HUES6 (cell line): Measurements from ENCODE around the gene GALNT9.
"Not testable (repeated sequence)": the region's sequence is repeated elsewhere in the genome, so short reads cannot be mapped to it uniquely, and the experiment has no call there.

ENCODE experiments used
- H3K27ac ChIP-seq: 2 replicates; pipeline ENCODE4 v1.7.0; 2013; ENCODE audit warnings: low read depth, mild to moderate bottlenecking, low read length, inconsistent platforms
- H3K27me3 ChIP-seq: 2 replicates; pipeline ENCODE4 v1.6.1; 2013; ENCODE audit warnings: low read length; ENCODE audit not compliant: control insufficient read depth, insufficient read depth
- H3K36me3 ChIP-seq: 2 replicates; pipeline ENCODE4 v1.6.1; 2013; ENCODE audit warnings: low read length; ENCODE audit not compliant: control insufficient read depth, insufficient read depth
- H3K4me1 ChIP-seq: 2 replicates; pipeline ENCODE4 v1.6.1; 2013; ENCODE audit warnings: low read length; ENCODE audit not compliant: control insufficient read depth, insufficient read depth
- H3K4me3 ChIP-seq: 2 replicates; pipeline ENCODE4 v1.5.1; 2013; ENCODE audit warnings: low read depth, low read length
- H3K9ac ChIP-seq: one replicate; pipeline ENCODE4 v1.6.1; 2013; ENCODE audit warnings: mild to moderate bottlenecking, low read length
- H3K9me3 ChIP-seq: 2 replicates; pipeline ENCODE4 v1.6.1; 2013; ENCODE audit warnings: low read depth, low read length; ENCODE audit not compliant: control insufficient read depth, insufficient read depth

Gene GALNT9

DNA sequence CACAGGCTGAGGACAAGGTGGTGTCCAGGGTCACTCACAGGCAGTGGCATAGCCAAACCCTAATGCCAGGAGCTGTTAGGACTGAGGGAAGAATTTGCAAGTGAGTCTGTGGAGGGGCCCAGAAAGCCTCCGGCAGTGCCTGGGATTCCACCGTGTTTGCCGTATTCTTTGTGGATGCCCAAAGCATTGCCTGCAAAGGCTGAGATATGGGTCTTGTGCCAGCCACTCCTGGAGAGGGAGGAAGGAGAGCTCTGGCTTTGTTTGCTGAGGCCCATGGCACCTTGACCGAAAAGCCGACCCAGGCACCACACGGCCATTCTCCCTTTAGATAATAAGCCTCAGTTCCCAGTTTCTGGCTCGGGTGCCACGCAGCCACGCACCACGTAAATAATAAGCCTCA is 35.8 kb upstream of the GALNT9 start:
- Histone ChIP-seq H3K4me1 (no peaks in the 10 kb centered on the region), H3K27ac (no peak overlapping the region), H3K9ac (no peak overlapping the region), H3K9me3 (peaks cover 2% of the 10 kb centered on the region; the same call in 1 of the 2 replicates), H3K4me3 (no peak overlapping the region), H3K27me3 (peaks cover 71% of the 10 kb centered on the region), H3K36me3 (no peaks in the 10 kb centered on the region)

DNA sequence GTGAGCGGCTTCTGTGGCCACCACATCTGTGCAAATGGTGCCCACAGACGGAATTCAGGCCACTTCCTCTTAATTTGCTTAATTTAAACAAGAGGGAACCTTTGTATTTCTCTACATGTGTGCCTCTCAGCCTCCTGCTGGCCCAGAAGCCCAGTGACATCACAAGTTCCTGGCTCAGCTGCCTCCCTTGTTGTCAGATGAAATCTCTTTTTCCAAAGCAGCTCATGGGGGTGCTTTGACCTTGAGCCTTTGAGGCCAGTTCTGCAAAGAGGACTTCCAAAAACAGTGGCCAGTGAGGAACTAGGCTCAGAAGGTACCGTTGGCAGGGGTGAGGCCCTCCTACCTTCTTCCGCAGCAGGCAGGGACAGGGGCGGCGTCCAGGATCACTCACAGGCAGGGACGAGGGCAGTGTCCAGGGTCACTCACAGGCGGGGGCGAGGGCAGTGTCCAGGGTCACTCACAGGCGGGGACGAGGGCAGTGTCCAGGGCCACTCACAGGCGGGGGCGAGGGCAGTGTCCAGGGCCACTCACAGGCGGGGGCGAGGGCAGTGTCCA is 35.0 kb upstream of the GALNT9 start:
- peaks cover 8% of the 10 kb centered on the region; the same call in 1 of the 2 replicates for H3K9me3 ChIP-seq
- H3K36me3 ChIP-seq, result no peaks in the 10 kb centered on the region
- peaks cover 71% of the 10 kb centered on the region for H3K27me3 ChIP-seq
- H3K27ac ChIP-seq, result no peak overlapping the region
- no peak overlapping the region for H3K9ac ChIP-seq
- H3K4me1 ChIP-seq, result no peaks in the 10 kb centered on the region
- H3K4me3 ChIP-seq, result no peak overlapping the region

GRCh38 chr12:132363661-132364347 is 34.4 kb upstream of the GALNT9 start:
- peaks cover 10% of the 10 kb centered on the region; the same call in 1 of the 2 replicates for H3K9me3 ChIP-seq
- H3K4me3 ChIP-seq, result no peak overlapping the region
- no peak overlapping the region for H3K9ac ChIP-seq
- H3K27me3 ChIP-seq, result peaks cover 67% of the 10 kb centered on the region
- no peaks in the 10 kb centered on the region for H3K36me3 ChIP-seq
- H3K4me1 ChIP-seq, result no peaks in the 10 kb centered on the region
- H3K27ac ChIP-seq, result no peak overlapping the region

DNA sequence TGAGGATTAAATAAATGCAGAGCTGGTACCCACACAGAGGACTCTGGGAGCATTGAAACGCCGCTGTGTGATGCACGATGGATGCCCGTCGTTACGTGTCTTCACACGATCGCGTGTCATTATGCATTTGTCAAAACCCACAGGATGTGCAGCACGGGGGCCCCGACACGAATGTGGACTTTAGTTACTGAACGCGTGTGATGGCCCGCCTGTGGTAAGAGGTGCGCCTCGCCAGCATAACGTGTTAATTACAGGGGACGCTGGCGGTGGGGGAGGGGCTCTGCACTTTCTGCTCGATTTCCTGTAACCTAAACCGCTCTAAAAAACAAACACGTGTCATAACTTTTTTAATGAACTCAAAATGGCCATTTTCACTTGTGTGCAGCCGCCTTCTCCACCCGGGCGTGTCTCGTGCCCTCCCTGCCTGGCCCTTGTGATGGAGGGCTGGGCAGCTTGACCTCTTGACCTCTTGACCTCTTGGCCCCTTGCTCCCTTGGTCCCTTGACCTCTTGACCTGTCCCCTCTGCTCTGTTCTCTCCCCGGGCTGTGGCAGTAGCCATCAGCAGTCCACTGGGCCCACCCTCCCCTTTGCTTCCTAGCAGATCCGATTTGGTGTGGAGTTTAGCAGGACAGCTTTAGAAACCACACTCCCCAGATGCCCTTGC is 33.7 kb upstream of the GALNT9 start:
- Histone ChIP-seq H3K36me3 (no peaks in the 10 kb centered on the region), H3K9ac (no peak overlapping the region), H3K27me3 (peaks cover 63% of the 10 kb centered on the region; the same call in 1 of the 2 replicates), H3K9me3 (peaks cover 14% of the 10 kb centered on the region; the same call in 1 of the 2 replicates), H3K4me1 (no peaks in the 10 kb centered on the region), H3K27ac (no peak overlapping the region), H3K4me3 (no peak overlapping the region)

DNA sequence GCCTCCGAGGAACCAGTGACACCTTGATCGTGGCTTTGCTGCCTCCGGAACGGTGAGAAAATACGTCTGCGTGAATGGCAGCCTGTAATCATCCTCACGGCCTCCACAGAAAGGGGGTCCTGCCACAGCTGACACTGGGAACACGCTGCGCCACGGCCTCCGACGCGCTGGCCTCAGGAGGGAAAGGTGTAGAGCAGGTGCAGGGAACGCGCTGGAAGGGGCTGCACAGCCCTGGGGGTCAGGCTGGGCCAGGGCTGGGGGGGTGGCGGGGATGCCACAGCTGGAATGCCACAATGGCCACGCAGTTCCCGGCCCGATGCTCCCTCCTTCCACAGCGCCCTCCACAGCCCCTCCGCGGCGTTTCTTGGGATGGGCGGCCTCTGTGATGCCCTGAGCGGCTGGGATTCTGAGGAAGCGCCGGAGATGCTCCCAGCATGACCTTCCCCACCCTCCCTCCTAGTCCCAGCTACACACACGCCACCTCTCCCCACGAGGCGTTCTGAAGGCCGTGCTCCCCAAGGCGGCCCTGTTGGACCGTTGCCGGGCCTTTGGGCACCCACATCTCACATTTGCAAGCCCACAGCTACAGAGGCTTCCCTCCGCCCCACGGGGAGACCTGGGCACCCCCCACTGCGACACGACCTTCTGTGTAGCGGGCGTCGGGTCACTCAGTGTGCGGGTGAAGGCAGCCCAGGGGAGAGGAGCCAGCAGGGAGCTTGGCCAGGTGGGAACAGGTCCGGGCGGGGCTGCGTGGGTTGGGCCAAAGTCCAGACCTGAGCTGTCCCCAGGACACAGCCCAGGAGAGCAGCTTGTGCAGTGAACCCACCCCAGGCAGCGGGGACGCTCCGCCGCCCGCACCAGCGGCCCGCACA is 31.8 kb upstream of the GALNT9 start:
- peaks cover 15% of the 10 kb centered on the region; the same call in 1 of the 2 replicates for H3K4me1 ChIP-seq
- peaks cover 64% of the 10 kb centered on the region; the same call in 1 of the 2 replicates for H3K27me3 ChIP-seq
- no peaks in the 10 kb centered on the region for H3K36me3 ChIP-seq
- H3K4me3 ChIP-seq, result no peak overlapping the region
- H3K9ac ChIP-seq, result no peak overlapping the region
- peaks cover 14% of the 10 kb centered on the region; the same call in 1 of the 2 replicates for H3K9me3 ChIP-seq
- no peak overlapping the region for H3K27ac ChIP-seq

- Histone ChIP-seq H3K27ac (no peak overlapping the region), H3K9ac (no peak overlapping the region), H3K27me3 (peaks cover 69% of the 10 kb centered on the region; the same call in 1 of the 2 replicates), H3K36me3 (no peaks in the 10 kb centered on the region), H3K4me3 (no peak overlapping the region), H3K4me1 (peaks cover 17% of the 10 kb centered on the region; the same call in 1 of the 2 replicates), H3K9me3 (peaks cover 14% of the 10 kb centered on the region; the same call in 1 of the 2 replicates)
These were observed 31.0 kb upstream of the GALNT9 start for GRCh38 chr12:132360410-132360809.

DNA sequence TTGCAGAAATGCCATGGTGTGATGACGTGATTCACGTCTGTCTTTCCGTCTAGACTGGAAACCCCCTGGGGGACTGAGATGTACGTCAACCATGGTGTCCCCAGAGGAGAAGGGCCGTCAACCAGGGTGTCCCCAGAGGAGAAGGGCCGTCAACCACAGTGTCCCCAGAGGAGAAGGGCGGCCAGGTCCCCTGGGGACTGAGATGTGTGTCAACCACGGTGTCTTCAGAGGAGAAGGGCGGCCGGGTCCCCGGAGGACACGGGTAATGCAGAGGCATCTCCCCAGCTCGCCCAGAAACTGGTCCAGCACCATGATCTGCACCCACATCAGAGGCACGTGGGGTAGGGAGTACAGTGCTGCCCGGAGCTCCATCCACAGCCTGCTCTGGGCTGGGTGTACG is 30.6 kb upstream of the GALNT9 start:
- Histone ChIP-seq H3K4me1 (peaks cover 17% of the 10 kb centered on the region; the same call in 1 of the 2 replicates), H3K27ac (no peak overlapping the region), H3K9me3 (peaks cover 14% of the 10 kb centered on the region; the same call in 1 of the 2 replicates), H3K4me3 (no peak overlapping the region), H3K27me3 (peaks cover 70% of the 10 kb centered on the region; the same call in 1 of the 2 replicates), H3K36me3 (no peaks in the 10 kb centered on the region), H3K9ac (no peak overlapping the region)

GRCh38 chr12:132359551-132359950 is 30.2 kb upstream of the GALNT9 start:
- no peak overlapping the region for H3K4me3 ChIP-seq
- H3K36me3 ChIP-seq, result no peaks in the 10 kb centered on the region
- H3K27ac ChIP-seq, result no peak overlapping the region
- peaks cover 14% of the 10 kb centered on the region; the same call in 1 of the 2 replicates for H3K9me3 ChIP-seq
- no peak overlapping the region for H3K9ac ChIP-seq
- peaks cover 74% of the 10 kb centered on the region; the same call in 1 of the 2 replicates for H3K27me3 ChIP-seq
- H3K4me1 ChIP-seq, result peaks cover 17% of the 10 kb centered on the region; the same call in 1 of the 2 replicates

GRCh38 chr12:132358241-132359225 is 29.1 kb upstream of the GALNT9 start:
- H3K27me3 ChIP-seq, result peaks cover 74% of the 10 kb centered on the region; the same call in 1 of the 2 replicates
- peaks cover 12% of the 10 kb centered on the region; the same call in 1 of the 2 replicates for H3K9me3 ChIP-seq
- peaks cover 18% of the 10 kb centered on the region; the same call in 1 of the 2 replicates for H3K4me1 ChIP-seq
- not testable (repeated sequence) for H3K4me3 ChIP-seq, H3K27ac ChIP-seq, H3K36me3 ChIP-seq, H3K9ac ChIP-seq
